Hematopoietic multipotent progenitor cell treated with erythropoietin and hydrocortisone succinate and interleukin-3 and kit ligand, for 4 days (in vitro differentiated cells): ENCODE data around the gene AP1G2.
"Not testable (repeated sequence)": the region's sequence is repeated elsewhere in the genome, so short reads cannot be mapped to it uniquely, and the experiment has no call there.

Experiments
- DNase-seq: peaks from one replicate; pipeline ENCODE4 v3.0.0-alpha.2; 2015

Gene AP1G2

GRCh38 chr14:23555882-23556699 lies 11.5 kb downstream of the AP1G2 start, which contains the start of gene THTPA:
Gene THTPA, plus strand, starts transcription at chr14:23556271. Its CDS starts 487 bp downstream, at chr14:23556758.
- DNase-seq: peak; percentile 97

GRCh38 chr14:23555533-23555881 lies 12.1 kb downstream of the AP1G2 start:
- no peak for DNase-seq

- DNase-seq: peak; percentile 85
Measured at GRCh38 chr14:23551266-23552028, 16.1 kb downstream of the AP1G2 start, which contains the start of gene ZFHX2. Gene ZFHX2, minus strand, starts transcription at chr14:23551765. Its CDS starts 16,440 bp downstream, at chr14:23535325.

- peak; percentile 30 for DNase-seq
Measured at GRCh38 chr14:23550812-23551265, 16.8 kb downstream of the AP1G2 start.

- no peak for DNase-seq
Measured at GRCh38 chr14:23550131-23550811, 17.3 kb downstream of the AP1G2 start.

GRCh38 chr14:23548351-23549318 lies 19.0 kb downstream of the AP1G2 start:
- no peak for DNase-seq

- no peak for DNase-seq
Measured at GRCh38 chr14:23547924-23548323, 19.7 kb downstream of the AP1G2 start.

- no peak for DNase-seq
Measured at GRCh38 chr14:23546450-23547035, 21.0 kb downstream of the AP1G2 start.

- DNase-seq: no peak
Measured at GRCh38 chr14:23545740-23546365, 21.7 kb downstream of the AP1G2 start.

GRCh38 chr14:23544511-23545447 lies 22.8 kb downstream of the AP1G2 start:
- no peak for DNase-seq

GRCh38 chr14:23543403-23543802 lies 24.2 kb downstream of the AP1G2 start:
- DNase-seq: no peak

- DNase-seq: no peak
Measured at GRCh38 chr14:23542261-23542660, 25.3 kb downstream of the AP1G2 start.

- DNase-seq: no peak
Measured at GRCh38 chr14:23540141-23540469, 27.5 kb downstream of the AP1G2 start.

- peak; percentile 70 for DNase-seq
Measured at GRCh38 chr14:23539248-23540140, 28.1 kb downstream of the AP1G2 start.

- no peak for DNase-seq
Measured at GRCh38 chr14:23538785-23539184, 28.8 kb downstream of the AP1G2 start.

- no peak for DNase-seq
Measured at GRCh38 chr14:23538050-23538718, 29.4 kb downstream of the AP1G2 start.

GRCh38 chr14:23537351-23538049 lies 30.1 kb downstream of the AP1G2 start:
- DNase-seq: no peak

- DNase-seq: not testable (repeated sequence)
Measured at GRCh38 chr14:23536906-23537305, 30.7 kb downstream of the AP1G2 start.
